ENCODE results near the gene UGT2B11. TPM values are rescaled to one million over a fixed set of nuclear protein-coding genes. Genes with fewer than 3 reads are reported as not detected.
"Not testable (repeated sequence)": the region's sequence is repeated elsewhere in the genome, so short reads cannot be mapped to it uniquely, and the experiment has no call there.

The UGT2B11 gene
- total RNA-seq, 3 donors from 2014 or later (not counting 1 experiment from before 2014, with no cell fraction given), result not detected

DNA sequence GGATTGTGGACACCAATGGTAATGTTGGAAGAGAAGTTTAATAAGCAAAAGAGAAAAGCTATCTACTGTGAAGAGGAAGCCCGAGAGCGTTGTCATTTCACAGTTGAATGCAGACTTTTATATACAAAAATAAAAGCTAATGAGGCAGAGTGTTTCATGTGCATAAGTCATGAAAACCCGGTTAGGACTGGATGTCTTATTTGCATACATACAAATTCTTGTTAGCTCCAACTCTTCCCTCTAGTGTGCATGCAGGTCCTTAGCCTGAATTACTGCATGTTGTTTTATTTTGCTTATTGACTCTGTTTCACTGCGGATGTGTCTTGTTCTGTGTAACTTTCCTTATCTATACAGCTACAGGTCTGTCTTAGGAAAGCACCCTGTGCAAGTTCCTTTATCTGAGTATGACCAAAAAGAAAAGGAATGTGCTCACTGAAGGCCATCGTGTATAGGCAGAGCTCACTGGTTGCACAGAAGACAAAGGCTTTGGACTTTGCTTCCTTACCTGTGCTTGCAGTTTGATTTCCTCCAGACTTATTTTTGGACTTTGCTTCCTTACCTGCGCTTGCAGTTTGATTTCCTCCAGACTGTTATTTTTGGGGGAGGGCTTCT is 25.1 kb upstream of the UGT2B11 start:
- H3K4me1 ChIP-seq (ENCODE audit: control insufficient read depth, insufficient read depth, low read length), result no peaks in the 10 kb centered on the region
- H3K36me3 ChIP-seq (ENCODE audit: control insufficient read depth, insufficient read depth, low read length), result no peaks in the 10 kb centered on the region
- H3K9me3 ChIP-seq (ENCODE audit: control insufficient read depth, insufficient read depth, low read length), result no peaks in the 10 kb centered on the region
- H3K4me3 ChIP-seq (ENCODE audit: low read length), result no peak overlapping the region
- Mint-ChIP-seq H3K36me3 (no peaks in the 10 kb centered on the region), H3K27me3 (ENCODE audit: low read depth in 2 of 2) (no peaks in the 10 kb centered on the region), H3K27ac (no peak overlapping the region), H3K9me3 (peaks cover 10 to 16% of the 10 kb centered on the region in 2 donors), H3K4me3 (no peak overlapping the region), H3K4me1 (no peaks in the 10 kb centered on the region)
- intact Hi-C loops (cut with micrococcal nuclease), result no loop called here
- H3K27me3 ChIP-seq (ENCODE audit: control insufficient read depth, insufficient read depth, low read length), result no peaks in the 10 kb centered on the region
- DNase-seq, result no peak
- no peak for ATAC-seq
- TF ChIP-seq, protein P1, sequence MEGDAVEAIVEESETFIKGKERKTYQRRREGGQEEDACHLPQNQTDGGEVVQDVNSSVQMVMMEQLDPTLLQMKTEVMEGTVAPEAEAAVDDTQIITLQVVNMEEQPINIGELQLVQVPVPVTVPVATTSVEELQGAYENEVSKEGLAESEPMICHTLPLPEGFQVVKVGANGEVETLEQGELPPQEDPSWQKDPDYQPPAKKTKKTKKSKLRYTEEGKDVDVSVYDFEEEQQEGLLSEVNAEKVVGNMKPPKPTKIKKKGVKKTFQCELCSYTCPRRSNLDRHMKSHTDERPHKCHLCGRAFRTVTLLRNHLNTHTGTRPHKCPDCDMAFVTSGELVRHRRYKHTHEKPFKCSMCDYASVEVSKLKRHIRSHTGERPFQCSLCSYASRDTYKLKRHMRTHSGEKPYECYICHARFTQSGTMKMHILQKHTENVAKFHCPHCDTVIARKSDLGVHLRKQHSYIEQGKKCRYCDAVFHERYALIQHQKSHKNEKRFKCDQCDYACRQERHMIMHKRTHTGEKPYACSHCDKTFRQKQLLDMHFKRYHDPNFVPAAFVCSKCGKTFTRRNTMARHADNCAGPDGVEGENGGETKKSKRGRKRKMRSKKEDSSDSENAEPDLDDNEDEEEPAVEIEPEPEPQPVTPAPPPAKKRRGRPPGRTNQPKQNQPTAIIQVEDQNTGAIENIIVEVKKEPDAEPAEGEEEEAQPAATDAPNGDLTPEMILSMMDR (IDR thresholded peaks at IDR 0.05), result no peak
- no peak overlapping the region for H3K27ac ChIP-seq (ENCODE audit: low read length)
- 66% methylated on average over 4 of the region's 6 CpGs for WGBS (ENCODE audit: insufficient coverage)

DNA sequence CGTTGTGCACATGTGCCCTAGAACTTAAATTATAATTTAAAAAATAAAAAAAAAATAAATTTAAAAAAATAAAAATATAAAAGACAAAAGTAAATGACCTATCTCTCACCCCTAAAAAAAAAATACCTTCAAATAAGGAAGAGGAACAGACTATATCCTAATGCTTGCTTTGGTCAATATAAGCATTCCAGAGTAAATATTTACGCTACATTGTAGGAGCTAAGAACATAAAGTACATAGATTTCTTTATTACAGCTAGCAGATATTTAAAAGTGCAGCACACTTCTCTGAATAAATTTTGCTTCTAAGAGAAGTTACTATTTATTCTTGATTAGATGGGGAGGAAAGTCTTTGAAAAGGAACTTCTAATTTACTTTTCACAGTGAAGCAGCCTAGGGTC is 24.5 kb upstream of the UGT2B11 start:
- no peaks in the 10 kb centered on the region for H3K4me1 Mint-ChIP-seq
- H3K36me3 Mint-ChIP-seq, result no peaks in the 10 kb centered on the region
- H3K27me3 Mint-ChIP-seq (ENCODE audit: low read depth in 2 of 2), result no peaks in the 10 kb centered on the region
- no peaks in the 10 kb centered on the region for H3K4me1 ChIP-seq (ENCODE audit: control insufficient read depth, insufficient read depth, low read length)
- H3K9me3 Mint-ChIP-seq, result peaks cover 12 to 18% of the 10 kb centered on the region in 2 donors
- DNase-seq (no peak), ATAC-seq (no peak)
- WGBS (ENCODE audit: insufficient coverage), result no CpG with 5 or more reads among the region's 2 CpGs
- intact Hi-C loops (cut with micrococcal nuclease), result no loop called here
- no peaks in the 10 kb centered on the region for H3K27me3 ChIP-seq (ENCODE audit: control insufficient read depth, insufficient read depth, low read length)
- H3K4me3 ChIP-seq (ENCODE audit: low read length), result no peak overlapping the region
- no peaks in the 10 kb centered on the region for H3K36me3 ChIP-seq (ENCODE audit: control insufficient read depth, insufficient read depth, low read length)
- H3K27ac Mint-ChIP-seq, result no peak overlapping the region
- no peaks in the 10 kb centered on the region for H3K9me3 ChIP-seq (ENCODE audit: control insufficient read depth, insufficient read depth, low read length)
- no peak overlapping the region for H3K27ac ChIP-seq (ENCODE audit: low read length)
- TF ChIP-seq, protein P1 (IDR thresholded peaks at IDR 0.05), result no peak
- no peak overlapping the region for H3K4me3 Mint-ChIP-seq

DNA sequence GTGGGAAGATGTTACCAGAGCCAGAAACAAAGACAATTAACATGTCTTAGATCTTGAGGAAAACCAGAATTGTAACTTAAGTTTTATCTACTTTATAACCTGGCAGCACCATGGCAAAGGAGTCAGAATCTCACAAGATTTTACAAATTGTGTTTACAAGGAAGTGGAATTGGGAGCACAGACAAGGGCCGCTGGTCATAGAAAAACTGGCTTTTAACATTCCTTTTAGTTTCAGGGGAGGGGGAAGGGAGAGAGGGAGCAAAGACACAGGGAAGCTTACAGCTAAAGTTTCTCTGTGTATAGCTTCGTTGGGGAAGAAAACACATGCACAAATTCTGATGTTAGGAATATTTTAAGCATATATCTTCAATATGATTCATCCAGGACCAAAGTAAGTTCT is 10.3 kb upstream of the UGT2B11 start:
- H3K27ac Mint-ChIP-seq, result no peak overlapping the region
- no peaks in the 10 kb centered on the region for H3K27me3 Mint-ChIP-seq (ENCODE audit: low read depth in 2 of 2)
- H3K9me3 Mint-ChIP-seq, result peaks cover 2 to 8% of the 10 kb centered on the region in 2 donors
- TF ChIP-seq, protein P1 (IDR thresholded peaks at IDR 0.05), result no peak
- H3K27ac ChIP-seq (ENCODE audit: low read length), result no peak overlapping the region
- H3K4me3 Mint-ChIP-seq, result no peak overlapping the region
- H3K4me3 ChIP-seq (ENCODE audit: low read length), result no peak overlapping the region
- no peak for DNase-seq
- no peaks in the 10 kb centered on the region for H3K36me3 Mint-ChIP-seq
- H3K4me1 ChIP-seq (ENCODE audit: control insufficient read depth, insufficient read depth, low read length), result no peaks in the 10 kb centered on the region
- ATAC-seq, result no peak
- no peaks in the 10 kb centered on the region for H3K4me1 Mint-ChIP-seq
- no peaks in the 10 kb centered on the region for H3K27me3 ChIP-seq (ENCODE audit: control insufficient read depth, insufficient read depth, low read length)
- intact Hi-C loops (cut with micrococcal nuclease), result no loop called here
- WGBS (ENCODE audit: insufficient coverage), result 45% methylated on average over 2 of the region's 2 CpGs
- H3K36me3 ChIP-seq (ENCODE audit: control insufficient read depth, insufficient read depth, low read length), result no peaks in the 10 kb centered on the region
- H3K9me3 ChIP-seq (ENCODE audit: control insufficient read depth, insufficient read depth, low read length), result peaks cover 4% of the 10 kb centered on the region

DNA sequence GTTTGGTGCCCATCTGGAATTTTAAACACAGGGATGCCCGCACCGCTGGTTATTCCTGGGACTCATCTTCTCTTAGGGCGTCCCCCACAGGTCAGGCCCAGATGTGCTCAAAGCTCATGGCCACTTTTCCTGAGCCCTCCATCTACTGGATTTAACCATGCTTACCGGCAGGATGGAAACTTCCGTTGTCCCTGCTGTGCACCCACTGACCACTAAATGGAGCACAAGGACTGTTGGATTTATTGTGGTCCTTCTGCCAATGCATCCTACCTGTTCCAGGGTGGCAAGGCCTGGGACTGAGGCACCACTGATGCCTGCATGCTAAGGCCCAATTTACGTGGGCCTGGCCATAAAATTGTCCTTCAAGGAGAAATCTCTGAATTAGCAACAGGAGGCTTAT is 8.7 kb upstream of the UGT2B11 start:
- H3K27me3 ChIP-seq (ENCODE audit: control insufficient read depth, insufficient read depth, low read length); H3K4me1 Mint-ChIP-seq; H3K4me3 ChIP-seq (ENCODE audit: low read length); ATAC-seq; H3K27me3 Mint-ChIP-seq (ENCODE audit: low read depth in 2 of 2); H3K9me3 ChIP-seq (ENCODE audit: control insufficient read depth, insufficient read depth, low read length); H3K27ac ChIP-seq (ENCODE audit: low read length); H3K4me3 Mint-ChIP-seq; DNase-seq; intact Hi-C loops (cut with micrococcal nuclease); H3K9me3 Mint-ChIP-seq; H3K4me1 ChIP-seq (ENCODE audit: control insufficient read depth, insufficient read depth, low read length); H3K36me3 ChIP-seq (ENCODE audit: control insufficient read depth, insufficient read depth, low read length); H3K36me3 Mint-ChIP-seq; H3K27ac Mint-ChIP-seq: not testable (repeated sequence)
- 89% methylated on average over 6 of the region's 6 CpGs for WGBS (ENCODE audit: insufficient coverage)

DNA sequence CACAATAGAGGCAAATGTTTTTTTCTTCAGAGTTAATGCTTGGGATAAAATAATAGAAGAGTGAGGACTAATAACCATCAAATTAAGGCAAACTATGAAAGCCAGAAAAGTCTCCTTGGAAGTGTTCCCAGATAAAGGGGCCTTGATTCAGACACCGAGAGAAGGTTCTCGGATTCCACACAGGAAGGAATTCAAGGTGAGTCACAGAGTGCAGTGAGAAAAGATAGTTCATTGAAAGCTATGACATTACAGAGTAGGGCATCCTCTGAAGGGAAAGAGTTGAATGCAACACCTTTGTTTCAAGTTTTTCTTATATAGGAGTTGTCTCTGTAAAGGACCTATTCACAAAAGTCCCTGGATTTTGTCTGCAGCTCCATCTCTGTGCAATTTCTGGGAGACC is 3.9 kb upstream of the UGT2B11 start:
- H3K27me3 Mint-ChIP-seq (ENCODE audit: low read depth in 2 of 2); H3K9me3 ChIP-seq (ENCODE audit: control insufficient read depth, insufficient read depth, low read length); H3K27ac ChIP-seq (ENCODE audit: low read length); H3K4me1 Mint-ChIP-seq; H3K4me1 ChIP-seq (ENCODE audit: control insufficient read depth, insufficient read depth, low read length); ATAC-seq; H3K36me3 Mint-ChIP-seq; H3K9me3 Mint-ChIP-seq; H3K4me3 ChIP-seq (ENCODE audit: low read length); DNase-seq; H3K27ac Mint-ChIP-seq; H3K4me3 Mint-ChIP-seq; H3K36me3 ChIP-seq (ENCODE audit: control insufficient read depth, insufficient read depth, low read length); H3K27me3 ChIP-seq (ENCODE audit: control insufficient read depth, insufficient read depth, low read length); intact Hi-C loops (cut with micrococcal nuclease): not testable (repeated sequence)
- no CpG with 5 or more reads among the region's 2 CpGs for WGBS (ENCODE audit: insufficient coverage)

Data from natural killer cell (primary cell).